C4-2B (cell line): ENCODE results near the gene DNAH1.

Source experiments
- CTCF ChIP-seq: fragments of 450-650 bp; conservative IDR thresholded peaks from 2 replicates; pipeline ENCODE4 v1.5.1; 2017; ENCODE audit warnings: mild to moderate bottlenecking
- ZFX ChIP-seq: fragments of 450-650 bp; IDR thresholded peaks from 2 replicates; pipeline ENCODE4 v1.6.1; 2017

- TF ChIP-seq CTCF (no peak), ZFX (no peak)
Measured at GRCh38 chr3:52328536-52329080, 12.5 kb downstream of the DNAH1 start.
